ENCODE results near the gene PAGE5. TPM values are rescaled to one million over a fixed set of nuclear protein-coding genes. Genes with fewer than 3 reads are reported as not detected.

The PAGE5 gene
- total RNA-seq, 1 experiment from 2014 or later, result not detected

- Histone ChIP-seq H3K36me3 (ENCODE audit: low read depth) (no peaks in the 10 kb centered on the region), H3K4me2 (no peak overlapping the region), H3K27me3 (ENCODE audit: insufficient read depth, low read depth) (no peaks in the 10 kb centered on the region), H3K4me3 (no peak overlapping the region), H2AFZ (no peak overlapping the region), H4K20me1 (ENCODE audit: insufficient read depth) (no peaks in the 10 kb centered on the region), H3K27ac (no peak overlapping the region), H3K9me2 (ENCODE audit: insufficient read depth) (no peaks in the 10 kb centered on the region), H3K79me2 (ENCODE audit: low read depth) (no peaks in the 10 kb centered on the region), H3K4me1 (replicated peaks; ENCODE audit: insufficient read depth) (no peaks in the 10 kb centered on the region), H3F3A (ENCODE audit: insufficient read depth, low read depth) (no peaks in the 10 kb centered on the region), H3K9me3 (ENCODE audit: insufficient read depth, low read depth) (no peaks in the 10 kb centered on the region)
- BruUV-seq (replicated peaks), result no TSS peak
- POLR2A ChIA-PET (ENCODE audit: unreplicated experiment), result no interaction called here
- DNase-seq, result no peak
- TF ChIP-seq CTCF (conservative IDR thresholded peaks at IDR 0.05), result no peak
- TF ChIP-seq EZH2 (IDR thresholded peaks at IDR 0.05; ENCODE audit: low read depth), result no peak
- intact Hi-C loops (cut with micrococcal nuclease; ENCODE audit: unreplicated experiment), result no loop called here
- CTCF ChIA-PET, result no interaction called here
Observed at GRCh38 chrX:55253528-55253927, 33.4 kb downstream of the PAGE5 start.

- TF ChIP-seq EZH2 (IDR thresholded peaks at IDR 0.05; ENCODE audit: low read depth), result no peak
- no peak for TF ChIP-seq CTCF (conservative IDR thresholded peaks at IDR 0.05)
- H3K9me3 ChIP-seq (ENCODE audit: insufficient read depth, low read depth), result no peaks in the 10 kb centered on the region
- no peaks in the 10 kb centered on the region for H3K79me2 ChIP-seq (ENCODE audit: low read depth)
- no peak overlapping the region for H3K4me3 ChIP-seq
- H3K4me2 ChIP-seq, result no peak overlapping the region
- DNase-seq, result no peak
- H3K36me3 ChIP-seq (ENCODE audit: low read depth), result no peaks in the 10 kb centered on the region
- POLR2A ChIA-PET (ENCODE audit: unreplicated experiment), result no interaction called here
- intact Hi-C loops (cut with micrococcal nuclease; ENCODE audit: unreplicated experiment), result no loop called here
- no peaks in the 10 kb centered on the region for H3K4me1 ChIP-seq (replicated peaks; ENCODE audit: insufficient read depth)
- CTCF ChIA-PET, result no interaction called here
- H3K9me2 ChIP-seq (ENCODE audit: insufficient read depth), result no peaks in the 10 kb centered on the region
- no peaks in the 10 kb centered on the region for H4K20me1 ChIP-seq (ENCODE audit: insufficient read depth)
- H3K27ac ChIP-seq, result no peak overlapping the region
- no peaks in the 10 kb centered on the region for H3F3A ChIP-seq (ENCODE audit: insufficient read depth, low read depth)
- no peaks in the 10 kb centered on the region for H3K27me3 ChIP-seq (ENCODE audit: insufficient read depth, low read depth)
- H2AFZ ChIP-seq, result no peak overlapping the region
- BruUV-seq (replicated peaks), result no TSS peak
Observed at GRCh38 chrX:55260806-55261205, 40.7 kb downstream of the PAGE5 start.

- H3F3A ChIP-seq (ENCODE audit: insufficient read depth, low read depth), result no peaks in the 10 kb centered on the region
- CTCF ChIA-PET, result no interaction called here
- H3K36me3 ChIP-seq (ENCODE audit: low read depth), result no peaks in the 10 kb centered on the region
- H3K27me3 ChIP-seq (ENCODE audit: insufficient read depth, low read depth), result peaks cover 5% of the 10 kb centered on the region; the same call in 1 of the 2 replicates
- DNase-seq, result no peak
- no peak within 1 kb of the TSS for H3K4me2 ChIP-seq
- no TSS peak for BruUV-seq (replicated peaks)
- H2AFZ ChIP-seq, result no peak within 1 kb of the TSS
- TF ChIP-seq EZH2 (IDR thresholded peaks at IDR 0.05; ENCODE audit: low read depth) (no peak), CTCF (conservative IDR thresholded peaks at IDR 0.05) (no peak)
- no peaks in the 10 kb centered on the region for H3K9me2 ChIP-seq (ENCODE audit: insufficient read depth)
- no peaks in the 10 kb centered on the region for H4K20me1 ChIP-seq (ENCODE audit: insufficient read depth)
- no peaks in the 10 kb centered on the region for H3K9me3 ChIP-seq (ENCODE audit: insufficient read depth, low read depth)
- H3K4me3 ChIP-seq, result no peak within 1 kb of the TSS
- no peak within 1 kb of the TSS for H3K27ac ChIP-seq
- POLR2A ChIA-PET (ENCODE audit: unreplicated experiment), result no interaction called here
- H3K79me2 ChIP-seq (ENCODE audit: low read depth), result no peaks in the 10 kb centered on the region
- no peaks in the 10 kb centered on the region for H3K4me1 ChIP-seq (replicated peaks; ENCODE audit: insufficient read depth)
- intact Hi-C loops (cut with micrococcal nuclease; ENCODE audit: unreplicated experiment), result no loop called here
Observed at GRCh38 chrX:55264816-55265215, 44.7 kb downstream of the PAGE5 start, which contains the start of gene PAGE3. PAGE3 (minus strand) TSS chrX:55264916; CDS start chrX:55263903, 1,013 bp downstream.

Other genes with a start within 250 kb of the PAGE5 start
- 0.63 and 0.74 TPM in 2 replicates for gene PFKFB1, start 226.2 kb upstream of the PAGE5 start, total RNA-seq (2021)
- gene APEX2, start 220.0 kb upstream of the PAGE5 start, total RNA-seq (2021), result 48.0 and 57.7 TPM in 2 replicates
- not detected in 2 replicates for gene ALAS2, start 189.4 kb upstream of the PAGE5 start, total RNA-seq (2021)
- gene PAGE2B, start 145.3 kb upstream of the PAGE5 start, total RNA-seq (2021), result not detected in 2 replicates
- gene PAGE2, start 131.3 kb upstream of the PAGE5 start, total RNA-seq (2021), result not detected in 2 replicates
- not detected in 2 replicates for gene PAGE3, start 44.6 kb downstream of the PAGE5 start, total RNA-seq (2021)
- not detected in 2 replicates for gene MAGEH1, start 231.8 kb downstream of the PAGE5 start, total RNA-seq (2021)

Measured in PC-9 (cell line).